MM.1S (cell line): ENCODE measurements around the gene LYPD5.

Source experiments
- CTCF ChIP-seq: fragments of 300-600 bp; sonication (generic); IDR thresholded peaks from 2 replicates; pipeline ENCODE4 v1.5.1; 2016; ENCODE audit warnings: antibody characterized with exemption, low read length, mixed read lengths
- EZH2 ChIP-seq: fragments of 300-600 bp; sonication (generic); optimal IDR thresholded peaks from 2 replicates; pipeline ENCODE3; 2017; ENCODE audit warnings: low read depth, mild to moderate bottlenecking, antibody characterized with exemption, low read length, mixed read lengths
- EZH2phosphoT487 ChIP-seq: fragments of 300-600 bp; sonication (generic); IDR thresholded peaks from 2 replicates; pipeline ENCODE4 v1.6.1; 2018; ENCODE audit warnings: antibody characterized with exemption, low read length

GRCh38 chr19:43797118-43797517 lies 5.1 kb downstream of the LYPD5 start:
- no peak for TF ChIP-seq CTCF
- no peak for TF ChIP-seq EZH2
- TF ChIP-seq EZH2phosphoT487: no peak
